DND-41 (cell line): ENCODE measurements around the gene RBMS1.
"Not testable (repeated sequence)": the region's sequence is repeated elsewhere in the genome, so short reads cannot be mapped to it uniquely, and the experiment has no call there.

ENCODE experiments used
- CTCF ChIP-seq: IDR thresholded peaks from 2 replicates; pipeline ENCODE4 v1.5.1; 2012; ENCODE audit warnings: borderline replicate concordance, low read length, moderate library complexity, mild to moderate bottlenecking; ENCODE audit not compliant: poor library complexity, severe bottlenecking; ENCODE audit errors: extremely low read depth
- EZH2 ChIP-seq: IDR thresholded peaks from 3 replicates; pipeline ENCODE4 v1.6.1; 2012; ENCODE audit warnings: borderline replicate concordance, low read depth, mild to moderate bottlenecking, moderate library complexity, low read length, inconsistent platforms; ENCODE audit not compliant: severe bottlenecking

- not testable (repeated sequence) for TF ChIP-seq EZH2, CTCF
Observed at GRCh38 chr2:160367139-160367538, 126.5 kb downstream of the RBMS1 start.
